KMS-11 (cell line): ENCODE measurements around the gene CDCA3.

ENCODE experiments used
- H2AFZ ChIP-seq: fragments of 200-600 bp; sonication (generic); 2 replicates; pipeline ENCODE4 v1.6.1; 2016; ENCODE audit warnings: antibody characterized with exemption, mixed run types, low read depth
- H3K27ac ChIP-seq: fragments of 200-600 bp; sonication (generic); 2 replicates; pipeline ENCODE4 v1.6.1; 2016; ENCODE audit warnings: mild to moderate bottlenecking, mixed run types
- H3K27me3 ChIP-seq: fragments of 200-600 bp; sonication (generic); 2 replicates; pipeline ENCODE4 v1.6.1; 2017; ENCODE audit warnings: mild to moderate bottlenecking, low read depth, mixed run types, moderate library complexity; ENCODE audit not compliant: insufficient read depth
- H3K36me3 ChIP-seq: fragments of 200-600 bp; sonication (generic); 2 replicates; pipeline ENCODE4 v1.6.1; 2017; ENCODE audit warnings: mild to moderate bottlenecking, mixed run types; ENCODE audit not compliant: insufficient read depth
- H3K4me1 ChIP-seq: fragments of 200-600 bp; sonication (generic); 2 replicates; pipeline ENCODE4 v1.6.1; 2016; ENCODE audit warnings: mild to moderate bottlenecking, low read depth, mixed run types; ENCODE audit not compliant: poor library complexity, severe bottlenecking
- H3K4me2 ChIP-seq: fragments of 200-600 bp; sonication (generic); 2 replicates; pipeline ENCODE4 v1.7.0; 2016; ENCODE audit warnings: mild to moderate bottlenecking, mixed run types
- H3K4me3 ChIP-seq: fragments of 200-600 bp; sonication (generic); IDR thresholded peaks from 2 replicates; pipeline ENCODE4 v1.6.1; 2017; ENCODE audit warnings: low read depth, low read length, mixed read lengths; ENCODE audit not compliant: insufficient read depth
- H3K79me2 ChIP-seq: fragments of 200-600 bp; sonication (generic); 2 replicates; pipeline ENCODE4 v1.6.1; 2016; ENCODE audit warnings: low read depth, mixed run types; ENCODE audit not compliant: insufficient read depth
- H3K9ac ChIP-seq: fragments of 200-600 bp; sonication (generic); 2 replicates; pipeline ENCODE4 v1.6.1; 2016; ENCODE audit warnings: mild to moderate bottlenecking, mixed run types
- H4K20me1 ChIP-seq: fragments of 200-600 bp; sonication (generic); 2 replicates; pipeline ENCODE4 v1.6.1; 2016; ENCODE audit warnings: mild to moderate bottlenecking, mixed run types; ENCODE audit not compliant: insufficient read depth
- TF ChIP-seq, protein P1 (sequence below): fragments of 200-600 bp; sonication (generic); conservative IDR thresholded peaks from 2 replicates; pipeline ENCODE4 v1.6.1; 2017; ENCODE audit warnings: low read depth, mild to moderate bottlenecking, antibody characterized with exemption, low read length, moderate library complexity, mixed read lengths

CDCA3 gene

DNA sequence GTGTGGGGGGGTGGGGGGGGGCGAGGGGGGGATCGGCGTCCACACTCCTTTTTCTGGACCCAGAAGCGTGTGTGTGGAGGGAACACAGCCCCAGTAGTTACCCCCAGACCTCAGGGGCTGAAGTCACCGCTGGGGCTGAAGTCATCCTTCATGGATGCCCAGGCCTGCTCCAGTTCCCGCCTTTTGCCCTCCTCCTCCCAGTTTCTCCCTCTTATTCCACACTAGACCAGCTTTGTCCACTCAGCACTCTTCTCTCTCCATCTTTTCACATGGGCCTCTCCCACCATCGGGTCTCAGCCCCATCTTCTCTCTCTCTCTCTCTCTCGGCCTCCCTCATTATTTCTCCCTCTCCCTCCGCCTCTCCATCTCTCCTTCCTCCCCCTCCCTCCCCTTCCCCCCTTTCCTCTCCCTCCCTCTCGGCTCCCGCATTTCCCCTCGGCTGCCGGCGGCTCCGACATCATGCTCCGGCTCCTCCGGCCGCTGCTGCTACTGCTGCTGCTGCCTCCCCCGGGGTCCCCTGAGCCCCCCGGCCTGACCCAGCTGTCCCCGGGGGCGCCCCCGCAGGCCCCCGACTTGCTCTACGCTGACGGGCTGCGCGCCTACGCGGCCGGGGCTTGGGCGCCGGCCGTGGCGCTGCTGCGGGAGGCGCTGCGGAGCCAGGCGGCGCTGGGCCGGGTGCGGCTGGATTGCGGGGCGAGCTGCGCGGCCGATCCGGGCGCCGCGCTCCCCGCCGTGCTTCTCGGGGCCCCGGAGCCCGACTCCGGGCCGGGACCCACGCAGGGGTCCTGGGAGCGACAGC, 22.9 kb downstream of the CDCA3 start, which contains the start of gene P3H3:
TSS of gene P3H3 (plus strand) at position 426 of the 799 bp plus-strand sequence. CDS start at position 460, 34 bp downstream.
- Histone ChIP-seq H3K4me2 (no peak within 1 kb of the TSS), H3K36me3 (no peaks in the 10 kb centered on the region), H3K79me2 (no peaks in the 10 kb centered on the region), H3K4me1 (peaks cover 6% of the 10 kb centered on the region), H3K4me3 (no peak within 1 kb of the TSS), H3K27ac (no peak within 1 kb of the TSS), H3K9ac (no peak within 1 kb of the TSS), H3K27me3 (peaks cover 73% of the 10 kb centered on the region), H2AFZ (no peak within 1 kb of the TSS), H4K20me1 (no peaks in the 10 kb centered on the region)
- TF ChIP-seq, protein P1, sequence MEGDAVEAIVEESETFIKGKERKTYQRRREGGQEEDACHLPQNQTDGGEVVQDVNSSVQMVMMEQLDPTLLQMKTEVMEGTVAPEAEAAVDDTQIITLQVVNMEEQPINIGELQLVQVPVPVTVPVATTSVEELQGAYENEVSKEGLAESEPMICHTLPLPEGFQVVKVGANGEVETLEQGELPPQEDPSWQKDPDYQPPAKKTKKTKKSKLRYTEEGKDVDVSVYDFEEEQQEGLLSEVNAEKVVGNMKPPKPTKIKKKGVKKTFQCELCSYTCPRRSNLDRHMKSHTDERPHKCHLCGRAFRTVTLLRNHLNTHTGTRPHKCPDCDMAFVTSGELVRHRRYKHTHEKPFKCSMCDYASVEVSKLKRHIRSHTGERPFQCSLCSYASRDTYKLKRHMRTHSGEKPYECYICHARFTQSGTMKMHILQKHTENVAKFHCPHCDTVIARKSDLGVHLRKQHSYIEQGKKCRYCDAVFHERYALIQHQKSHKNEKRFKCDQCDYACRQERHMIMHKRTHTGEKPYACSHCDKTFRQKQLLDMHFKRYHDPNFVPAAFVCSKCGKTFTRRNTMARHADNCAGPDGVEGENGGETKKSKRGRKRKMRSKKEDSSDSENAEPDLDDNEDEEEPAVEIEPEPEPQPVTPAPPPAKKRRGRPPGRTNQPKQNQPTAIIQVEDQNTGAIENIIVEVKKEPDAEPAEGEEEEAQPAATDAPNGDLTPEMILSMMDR: no peak

DNA sequence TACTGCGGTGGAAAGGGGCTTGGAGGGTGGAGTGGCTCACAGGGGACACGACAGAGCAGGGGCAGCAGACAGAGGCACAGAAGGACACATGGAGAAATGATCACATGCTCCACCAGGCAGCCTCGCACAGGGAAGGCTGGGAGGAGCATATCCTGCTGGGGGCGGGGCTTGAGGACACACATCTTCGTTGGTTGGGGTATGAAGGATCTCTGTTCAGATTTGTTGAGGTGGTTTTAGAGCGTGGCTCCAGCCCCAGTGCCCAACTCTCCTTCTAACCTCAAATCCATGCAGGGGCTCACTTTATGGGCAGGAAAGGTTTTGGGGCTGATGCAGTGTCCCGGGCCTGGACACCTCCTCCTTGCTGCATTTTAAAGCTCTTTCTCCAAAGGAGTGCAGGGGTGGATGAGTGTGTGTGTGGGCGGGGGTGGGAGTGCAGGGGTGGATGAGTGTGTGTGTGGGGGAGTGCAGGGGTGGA, 23.6 kb downstream of the CDCA3 start:
- no peaks in the 10 kb centered on the region for H4K20me1 ChIP-seq
- no peak overlapping the region for H3K27ac ChIP-seq
- no peak overlapping the region for H2AFZ ChIP-seq
- peaks cover 77% of the 10 kb centered on the region for H3K27me3 ChIP-seq
- no peak overlapping the region for H3K4me3 ChIP-seq
- no peak overlapping the region for H3K9ac ChIP-seq
- H3K79me2 ChIP-seq: no peaks in the 10 kb centered on the region
- TF ChIP-seq, protein P1: no peak
- H3K36me3 ChIP-seq: no peaks in the 10 kb centered on the region
- H3K4me2 ChIP-seq: no peak overlapping the region
- peaks cover 6% of the 10 kb centered on the region for H3K4me1 ChIP-seq

DNA sequence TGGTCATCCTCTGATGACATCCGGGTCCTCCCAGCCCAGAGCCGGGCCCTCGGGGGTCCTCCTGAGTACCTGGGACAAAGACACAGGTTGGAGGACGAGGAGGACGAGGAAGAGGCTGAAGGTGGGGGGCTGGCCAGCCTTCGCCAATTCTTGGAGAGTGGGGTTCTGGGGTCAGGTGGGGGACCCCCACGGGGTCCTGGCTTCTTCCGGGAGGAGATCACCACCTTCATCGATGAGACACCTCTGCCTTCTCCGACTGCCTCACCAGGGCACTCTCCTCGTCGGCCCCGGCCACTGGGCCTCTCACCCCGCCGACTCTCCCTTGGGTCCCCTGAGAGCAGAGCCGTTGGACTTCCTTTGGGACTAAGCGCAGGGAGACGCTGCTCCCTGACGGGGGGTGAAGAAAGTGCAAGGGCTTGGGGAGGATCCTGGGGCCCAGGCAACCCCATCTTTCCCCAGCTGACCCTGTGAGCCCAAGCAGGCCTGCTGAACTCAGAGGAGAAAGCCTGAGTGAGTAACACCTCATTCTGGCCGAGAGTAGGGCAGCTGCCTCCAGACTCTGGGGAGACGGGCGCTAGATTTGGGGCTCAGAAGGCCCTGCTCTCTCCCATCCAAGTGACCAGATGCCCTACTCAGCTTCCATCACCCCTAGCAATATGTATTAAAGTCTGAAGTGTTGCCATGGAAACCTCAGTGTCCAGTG, 24.2 kb downstream of the CDCA3 start:
- H3K27ac ChIP-seq: no peak overlapping the region
- TF ChIP-seq, protein P1: no peak
- no peak overlapping the region for H2AFZ ChIP-seq
- peaks cover 77% of the 10 kb centered on the region for H3K27me3 ChIP-seq
- H3K4me1 ChIP-seq: peaks cover 6% of the 10 kb centered on the region
- H3K79me2 ChIP-seq: no peaks in the 10 kb centered on the region
- H3K9ac ChIP-seq: no peak overlapping the region
- no peaks in the 10 kb centered on the region for H4K20me1 ChIP-seq
- H3K36me3 ChIP-seq: no peaks in the 10 kb centered on the region
- H3K4me2 ChIP-seq: no peak overlapping the region
- H3K4me3 ChIP-seq: no peak overlapping the region

DNA sequence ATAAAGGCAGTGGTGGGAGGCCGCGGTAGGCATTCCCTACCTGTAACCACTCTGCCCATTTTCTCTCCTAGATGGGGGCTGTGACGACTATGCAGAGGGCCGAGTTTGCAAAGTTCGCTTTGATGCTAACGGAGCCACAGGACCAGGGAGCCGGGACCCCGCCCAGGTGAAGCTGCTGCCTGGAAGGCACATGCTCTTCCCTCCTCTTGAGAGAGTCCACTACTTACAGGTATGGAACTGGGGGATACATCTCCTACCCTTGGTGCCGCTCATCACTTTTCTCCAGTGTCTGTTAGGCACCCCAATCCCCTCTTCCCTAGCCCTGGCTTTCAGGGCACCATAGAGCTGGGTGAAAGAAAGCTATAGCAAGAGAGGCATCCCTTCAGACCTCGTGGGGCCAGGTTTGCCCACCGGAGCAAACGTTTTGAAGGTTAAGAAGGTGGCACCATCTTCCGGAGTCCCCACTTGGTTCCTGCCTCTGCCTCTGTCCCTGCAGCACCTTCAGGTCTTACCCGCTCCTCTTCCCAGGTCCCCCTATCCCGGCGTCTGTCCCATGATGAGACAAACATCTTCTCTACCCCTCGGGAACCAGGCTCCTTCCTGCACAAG, 24.9 kb downstream of the CDCA3 start:
- H3K27me3 ChIP-seq: peaks cover 72% of the 10 kb centered on the region
- H3K36me3 ChIP-seq: no peaks in the 10 kb centered on the region
- no peaks in the 10 kb centered on the region for H4K20me1 ChIP-seq
- H2AFZ ChIP-seq: no peak overlapping the region
- no peak overlapping the region for H3K4me2 ChIP-seq
- no peak overlapping the region for H3K4me3 ChIP-seq
- H3K79me2 ChIP-seq: no peaks in the 10 kb centered on the region
- H3K4me1 ChIP-seq: peaks cover 6% of the 10 kb centered on the region
- no peak overlapping the region for H3K9ac ChIP-seq
- TF ChIP-seq, protein P1: no peak
- H3K27ac ChIP-seq: no peak overlapping the region
